RWPE2 (cell line): ENCODE measurements around the gene TM9SF4.
"Not testable (repeated sequence)": the region's sequence is repeated elsewhere in the genome, so short reads cannot be mapped to it uniquely, and the experiment has no call there.

Experiments
- ATAC-seq: fragments of 200-7000 bp; cut with Tn5 transposase; 3 replicates; pipeline ENCODE4 v1.9.1; 2021; ENCODE audit warnings: low read depth
- DNase-seq: peaks from one replicate; pipeline ENCODE4 v3.0.0-alpha.2; 2020; ENCODE audit warnings: low spot score
- H3K27ac ChIP-seq: fragments of 450-650 bp; 2 replicates; pipeline ENCODE4 v1.5.1; 2017; ENCODE audit warnings: mild to moderate bottlenecking; ENCODE audit not compliant: poor library complexity, severe bottlenecking
- H3K27me3 ChIP-seq: fragments of 250-450 bp; sonication (Bioruptor Pico); 2 replicates; pipeline ENCODE4 v1.5.1; 2021; ENCODE audit warnings: mild to moderate bottlenecking, moderate library complexity; ENCODE audit not compliant: insufficient read depth, poor library complexity, severe bottlenecking
- H3K36me3 ChIP-seq: fragments of 250-450 bp; sonication (Bioruptor Pico); 2 replicates; pipeline ENCODE4 v1.5.1; 2020; ENCODE audit warnings: low read depth, mild to moderate bottlenecking, moderate library complexity
- H3K4me1 ChIP-seq: fragments of 250-450 bp; sonication (Bioruptor Pico); 2 replicates; pipeline ENCODE4 v1.5.1; 2021; ENCODE audit warnings: mild to moderate bottlenecking, moderate library complexity; ENCODE audit not compliant: insufficient read depth, poor library complexity, severe bottlenecking
- H3K4me3 ChIP-seq: fragments of 250-450 bp; sonication (Bioruptor Pico); 2 replicates; pipeline ENCODE4 v1.5.1; 2021; ENCODE audit warnings: mild to moderate bottlenecking, moderate library complexity; ENCODE audit not compliant: severe bottlenecking
- H3K9me3 ChIP-seq: fragments of 250-450 bp; sonication (Bioruptor Pico); 2 replicates; pipeline ENCODE4 v1.5.1; 2021; ENCODE audit warnings: mild to moderate bottlenecking, moderate library complexity; ENCODE audit not compliant: severe bottlenecking
- CTCF ChIP-seq: fragments of 450-650 bp; IDR thresholded peaks from one replicate; pipeline ENCODE4 v1.5.1; 2017; ENCODE audit warnings: mild to moderate bottlenecking, moderate library complexity; ENCODE audit not compliant: poor library complexity, severe bottlenecking

The TM9SF4 gene

GRCh38 chr20:32164984-32165735, 55.6 kb downstream of the TM9SF4 start:
- Histone ChIP-seq H3K27me3 (no peaks in the 10 kb centered on the region), H3K4me1 (no peaks in the 10 kb centered on the region), H3K36me3 (peaks cover 66% of the 10 kb centered on the region), H3K4me3 (no peak overlapping the region), H3K27ac (no peak overlapping the region), H3K9me3 (no peaks in the 10 kb centered on the region)
- no peak for ATAC-seq
- TF ChIP-seq CTCF: no peak
- peak; percentile 80 for DNase-seq

GRCh38 chr20:32165836-32166545, 56.5 kb downstream of the TM9SF4 start:
- H3K36me3 ChIP-seq: peaks cover 59% of the 10 kb centered on the region
- 0 out of 3 replicates have a peak, but pooled peaks have one; percentile 8 for ATAC-seq
- no peaks in the 10 kb centered on the region for H3K9me3 ChIP-seq
- H3K4me1 ChIP-seq: no peaks in the 10 kb centered on the region
- H3K27ac ChIP-seq: no peak overlapping the region
- DNase-seq: peak; percentile 72
- no peak overlapping the region for H3K4me3 ChIP-seq
- no peak for TF ChIP-seq CTCF
- no peaks in the 10 kb centered on the region for H3K27me3 ChIP-seq

GRCh38 chr20:32167552-32167951, 58.0 kb downstream of the TM9SF4 start:
- no peaks in the 10 kb centered on the region for H3K27me3 ChIP-seq
- TF ChIP-seq CTCF: no peak
- no peak overlapping the region for H3K27ac ChIP-seq
- no peaks in the 10 kb centered on the region for H3K4me1 ChIP-seq
- DNase-seq (peak; percentile 79), ATAC-seq (no peak)
- H3K9me3 ChIP-seq: no peaks in the 10 kb centered on the region
- H3K4me3 ChIP-seq: no peak overlapping the region
- H3K36me3 ChIP-seq: peaks cover 43% of the 10 kb centered on the region

- H3K9me3 ChIP-seq: no peaks in the 10 kb centered on the region
- H3K4me3 ChIP-seq: no peak overlapping the region
- ATAC-seq (peak; percentile 44; the same call in 2 of the 3 replicates), DNase-seq (peak; percentile 64)
- H3K4me1 ChIP-seq: no peaks in the 10 kb centered on the region
- H3K36me3 ChIP-seq: peaks cover 39% of the 10 kb centered on the region
- no peak overlapping the region for H3K27ac ChIP-seq
- no peak for TF ChIP-seq CTCF
- no peaks in the 10 kb centered on the region for H3K27me3 ChIP-seq
These were observed 58.8 kb downstream of the TM9SF4 start for GRCh38 chr20:32168184-32168910.

- H3K27me3 ChIP-seq, H3K4me1 ChIP-seq, H3K27ac ChIP-seq, H3K9me3 ChIP-seq, H3K36me3 ChIP-seq, H3K4me3 ChIP-seq, ATAC-seq: not testable (repeated sequence)
- DNase-seq: peak; percentile 51
These were observed 68.2 kb downstream of the TM9SF4 start for GRCh38 chr20:32177696-32178095.
